HG03039 (cell line): ENCODE measurements around the gene CXCL16.
"Not testable (repeated sequence)": the region's sequence is repeated elsewhere in the genome, so short reads cannot be mapped to it uniquely, and the experiment has no call there.

Experiments used
- ATAC-seq: cut with Tn5 transposase; IDR thresholded peaks from one replicate; pipeline ENCODE4 v1.9.1; 2021; ENCODE audit warnings: mild to moderate bottlenecking, moderate library complexity; ENCODE audit not compliant: unreplicated experiment

The CXCL16 gene

GRCh38 chr17:4701116-4701515 is 38.6 kb downstream of the CXCL16 start:
- no peak for ATAC-seq

- ATAC-seq = not testable (repeated sequence)
These were observed 40.2 kb downstream of the CXCL16 start for GRCh38 chr17:4699401-4700056.

GRCh38 chr17:4696437-4696805 is 43.3 kb downstream of the CXCL16 start:
- no peak for ATAC-seq

GRCh38 chr17:4693416-4693815 is 46.3 kb downstream of the CXCL16 start:
- ATAC-seq = no peak

GRCh38 chr17:4691686-4692085 is 48.0 kb downstream of the CXCL16 start:
- ATAC-seq = no peak

GRCh38 chr17:4690745-4691144 is 49.0 kb downstream of the CXCL16 start:
- no peak for ATAC-seq

- ATAC-seq = not testable (repeated sequence)
These were observed 49.9 kb downstream of the CXCL16 start for GRCh38 chr17:4689872-4690271.

GRCh38 chr17:4683739-4684138 is 56.0 kb downstream of the CXCL16 start:
- ATAC-seq = not testable (repeated sequence)
